AG09319 (cell line): ENCODE data around the gene ST14.

ENCODE experiments used
- DNase-seq: peaks from one replicate; pipeline ENCODE4 v3.0.0-alpha.2; 2010; ENCODE audit warnings: low read depth; ENCODE audit errors: extremely low read depth
- TF ChIP-seq, protein P1 (sequence below): IDR thresholded peaks from 2 replicates; pipeline ENCODE4 v1.5.1; 2011; ENCODE audit warnings: low read depth, mild to moderate bottlenecking, inconsistent platforms, low read length, moderate library complexity

The ST14 gene

DNA sequence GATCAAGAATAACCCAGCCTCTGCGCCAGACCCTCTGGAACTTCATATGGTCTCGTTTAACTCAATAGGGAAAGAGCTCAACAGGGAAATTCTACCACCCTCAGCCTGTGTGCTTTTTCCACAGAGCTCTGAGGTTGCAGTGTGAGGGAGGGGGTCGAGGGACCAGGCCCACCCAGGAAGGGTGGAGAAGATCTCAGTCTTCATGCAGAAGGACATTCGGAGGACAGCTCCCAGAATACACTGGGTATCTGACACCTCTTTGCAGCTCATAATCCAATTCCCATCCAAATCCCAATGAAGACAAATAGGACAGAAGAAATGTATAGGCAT, 56.6 kb downstream of the ST14 start:
- TF ChIP-seq, protein P1, sequence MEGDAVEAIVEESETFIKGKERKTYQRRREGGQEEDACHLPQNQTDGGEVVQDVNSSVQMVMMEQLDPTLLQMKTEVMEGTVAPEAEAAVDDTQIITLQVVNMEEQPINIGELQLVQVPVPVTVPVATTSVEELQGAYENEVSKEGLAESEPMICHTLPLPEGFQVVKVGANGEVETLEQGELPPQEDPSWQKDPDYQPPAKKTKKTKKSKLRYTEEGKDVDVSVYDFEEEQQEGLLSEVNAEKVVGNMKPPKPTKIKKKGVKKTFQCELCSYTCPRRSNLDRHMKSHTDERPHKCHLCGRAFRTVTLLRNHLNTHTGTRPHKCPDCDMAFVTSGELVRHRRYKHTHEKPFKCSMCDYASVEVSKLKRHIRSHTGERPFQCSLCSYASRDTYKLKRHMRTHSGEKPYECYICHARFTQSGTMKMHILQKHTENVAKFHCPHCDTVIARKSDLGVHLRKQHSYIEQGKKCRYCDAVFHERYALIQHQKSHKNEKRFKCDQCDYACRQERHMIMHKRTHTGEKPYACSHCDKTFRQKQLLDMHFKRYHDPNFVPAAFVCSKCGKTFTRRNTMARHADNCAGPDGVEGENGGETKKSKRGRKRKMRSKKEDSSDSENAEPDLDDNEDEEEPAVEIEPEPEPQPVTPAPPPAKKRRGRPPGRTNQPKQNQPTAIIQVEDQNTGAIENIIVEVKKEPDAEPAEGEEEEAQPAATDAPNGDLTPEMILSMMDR: no peak

DNA sequence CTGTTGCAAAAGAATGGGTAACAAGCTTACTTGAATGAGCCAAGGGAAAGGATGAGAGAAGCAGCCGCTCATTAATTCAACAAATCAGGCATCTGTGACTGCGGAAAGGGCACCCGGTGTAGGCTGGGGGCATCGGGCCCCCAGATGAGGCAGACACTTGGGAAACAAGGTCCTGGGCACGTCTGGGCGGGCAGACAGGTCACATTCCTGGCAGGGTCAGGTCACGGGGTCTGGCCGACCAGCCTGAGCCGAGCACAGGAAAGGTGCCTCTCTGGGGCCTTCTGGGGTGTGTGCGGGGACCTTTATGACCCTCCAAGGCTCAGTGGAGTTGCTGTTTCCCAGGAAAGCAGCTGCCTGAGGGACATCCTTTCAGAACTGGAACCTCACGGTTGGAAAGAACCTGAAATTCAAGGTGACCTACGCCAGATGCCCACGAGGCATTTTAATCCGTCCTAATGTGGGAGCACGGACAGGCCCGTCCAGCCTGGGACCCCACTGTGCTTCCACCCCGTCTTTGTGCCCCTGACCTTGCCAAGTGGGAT, 57.1 kb downstream of the ST14 start:
- no peak for DNase-seq
- TF ChIP-seq, protein P1: no peak

More for the DNA sequence above, 56.6 kb downstream of the ST14 start:
- no peak for DNase-seq

DNA sequence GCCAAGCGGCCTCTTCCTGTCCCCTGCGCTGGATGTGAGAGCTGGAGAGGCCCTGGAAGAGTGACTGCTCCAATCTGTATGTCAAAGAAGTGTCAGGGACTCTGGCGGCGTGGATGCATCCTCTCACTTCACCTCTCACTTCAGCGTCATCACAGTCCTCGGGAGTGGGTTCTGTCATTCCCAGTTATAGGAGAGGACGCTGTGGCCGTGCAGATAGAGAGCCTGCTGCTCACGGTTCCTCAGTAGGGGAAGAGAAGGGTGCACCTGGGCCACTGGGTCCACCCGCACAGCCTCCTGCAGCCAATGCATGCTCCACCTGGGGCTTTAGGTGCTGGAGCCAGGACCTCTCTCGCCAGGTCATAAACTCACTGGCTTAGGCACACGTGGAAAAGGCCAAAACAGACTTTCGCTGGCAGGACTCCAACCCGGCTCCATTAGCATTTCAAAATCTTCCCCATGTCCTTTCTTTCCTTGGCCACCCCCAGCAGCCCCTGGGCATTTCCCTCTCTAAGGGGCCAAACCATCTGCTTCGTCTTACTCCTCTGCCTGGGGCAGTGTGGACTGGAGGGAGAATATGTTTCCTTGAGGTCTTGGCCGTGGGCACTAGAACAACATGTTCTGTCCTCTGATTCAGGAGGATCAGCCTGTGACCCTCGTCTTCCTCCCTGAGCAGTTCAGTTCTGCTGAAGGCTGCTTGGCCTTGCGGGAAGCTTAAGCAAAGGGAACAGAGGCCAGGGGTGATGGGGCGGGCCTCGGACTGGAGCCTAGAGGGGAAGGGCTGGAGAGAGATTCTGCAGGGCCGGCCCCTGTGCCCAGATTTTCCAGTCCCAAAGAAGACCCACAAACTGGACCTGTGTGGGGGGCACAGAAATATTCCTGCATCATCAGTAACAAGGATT, 57.8 kb downstream of the ST14 start:
- no peak for DNase-seq
- TF ChIP-seq, protein P1: no peak

DNA sequence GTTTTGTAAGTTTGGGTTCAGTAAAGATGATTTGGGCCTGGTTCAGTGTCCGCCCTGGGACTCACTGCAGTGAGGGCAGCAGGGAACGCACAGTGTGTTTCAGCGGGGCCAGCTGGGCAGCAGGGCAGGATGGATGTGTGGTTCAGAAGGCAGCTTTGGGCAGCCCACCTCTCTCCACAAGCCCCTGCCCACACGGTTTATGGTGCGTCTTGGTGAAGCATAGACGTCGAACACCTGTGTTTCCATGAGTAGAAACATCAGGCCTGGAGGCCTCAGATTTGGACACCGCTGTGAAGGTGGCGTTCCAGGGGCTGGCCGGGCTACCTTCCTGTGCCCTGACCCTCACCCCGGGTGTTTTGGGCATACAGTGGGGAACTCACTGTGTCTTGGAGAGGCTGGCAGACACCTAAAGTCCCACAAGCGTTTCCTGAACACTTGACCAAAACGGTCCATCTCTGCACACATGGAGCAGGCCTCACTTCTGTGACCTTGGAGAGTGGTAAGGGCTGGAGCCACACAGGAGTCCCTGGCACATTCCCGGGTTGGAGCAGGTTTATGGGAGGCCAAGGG, 59.0 kb downstream of the ST14 start:
- DNase-seq: no peak
- TF ChIP-seq, protein P1: no peak

DNA sequence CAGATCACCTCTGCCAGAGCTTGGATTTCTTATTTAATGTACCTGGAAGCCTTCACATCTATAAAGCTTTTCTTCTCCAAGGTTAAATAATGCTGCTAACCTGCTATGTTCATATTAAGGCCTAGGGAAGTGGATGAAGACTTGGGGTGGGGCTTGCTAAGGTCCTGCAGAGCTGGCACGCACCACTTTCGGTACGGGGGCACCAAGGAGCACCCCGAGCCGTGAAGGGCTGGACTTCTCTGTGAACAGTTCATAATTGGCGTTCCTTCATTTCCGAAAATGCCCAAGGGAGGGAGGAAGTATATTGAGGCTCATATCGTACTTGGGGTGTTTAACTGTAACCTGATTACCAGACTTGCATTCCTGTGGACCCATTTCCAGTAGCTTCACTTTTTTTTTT, 59.6 kb downstream of the ST14 start:
- DNase-seq: no peak
- TF ChIP-seq, protein P1: no peak

DNA sequence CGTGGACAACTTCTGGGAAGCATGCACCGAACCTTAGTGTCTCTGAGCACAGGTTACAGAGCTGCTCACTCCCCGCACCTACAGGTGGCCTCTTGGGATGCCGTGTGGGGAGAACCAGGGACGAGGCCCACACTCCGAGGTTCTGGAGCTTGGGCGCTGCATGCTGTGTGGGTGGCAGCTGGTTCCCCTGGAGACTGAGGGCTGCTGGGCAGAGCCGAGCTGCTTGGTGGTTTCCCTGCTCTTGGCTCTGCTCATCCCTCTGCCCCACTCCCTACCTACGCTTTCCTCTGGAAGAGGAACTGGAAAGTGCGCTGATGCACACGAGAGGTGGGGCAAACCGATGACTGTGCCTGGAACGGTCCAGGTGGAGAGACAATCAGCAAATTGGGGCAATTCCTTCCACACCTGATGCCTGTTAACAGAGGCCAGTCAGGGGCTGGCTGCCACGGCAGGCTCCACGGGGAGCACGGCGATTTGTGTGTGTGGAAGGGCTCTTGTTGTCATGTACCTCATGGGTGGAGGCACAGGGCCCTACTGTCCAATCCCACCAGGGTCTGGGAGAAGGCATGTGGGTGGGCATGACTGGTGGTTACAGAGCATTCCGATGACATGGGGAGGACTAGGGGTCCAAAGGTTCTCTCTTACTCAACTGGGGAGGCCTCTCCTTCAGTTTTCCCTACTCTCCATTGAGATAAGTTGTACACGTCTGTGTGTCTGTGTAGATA, 60.9 kb downstream of the ST14 start:
- DNase-seq: no peak
- TF ChIP-seq, protein P1: no peak
